Bronchial epithelial cell (primary cell): ENCODE data around the gene NUCKS1. TPM values are rescaled to one million over a fixed set of nuclear protein-coding genes. Genes with fewer than 3 reads are reported as not detected.

Experiments used
- DNase-seq: peaks from one replicate; pipeline ENCODE4 v3.0.0-alpha.2; 2010; ENCODE audit warnings: low read depth
- FAIRE-seq: peaks from 2 replicates; lab custom pipeline; 2011; peaks lifted over from hg19 to GRCh38; lab: Jason Lieb, UNC
- H3K27me3 ChIP-seq: 2 replicates; pipeline ENCODE4 v1.5.1; 2011; ENCODE audit warnings: low read length; ENCODE audit not compliant: control insufficient read depth, insufficient read depth
- H3K36me3 ChIP-seq: 2 replicates; pipeline ENCODE4 v1.5.1; 2011; ENCODE audit warnings: low read length; ENCODE audit not compliant: control insufficient read depth, insufficient read depth
- H3K4me3 ChIP-seq: 2 replicates; pipeline ENCODE4 v1.5.1; 2011; ENCODE audit warnings: mild to moderate bottlenecking, low read depth, low read length, control low read depth
- total RNA-seq: library from RNA; depleted of rRNA; stranded (reverse); fragments of >200 nt; gene quantifications from 2 replicates; pipeline ENCODE4 v1.2.1, GENCODE V29; 2014
- TF ChIP-seq, protein P1 (sequence below): IDR thresholded peaks from 2 replicates; pipeline ENCODE4 v1.5.1; 2011; ENCODE audit warnings: mild to moderate bottlenecking, moderate library complexity, low read length, control low read depth, inconsistent platforms; ENCODE audit not compliant: insufficient read depth, severe bottlenecking

Gene NUCKS1
- total RNA-seq, 1 donor from 2014 or later: 72.1 TPM

DNA sequence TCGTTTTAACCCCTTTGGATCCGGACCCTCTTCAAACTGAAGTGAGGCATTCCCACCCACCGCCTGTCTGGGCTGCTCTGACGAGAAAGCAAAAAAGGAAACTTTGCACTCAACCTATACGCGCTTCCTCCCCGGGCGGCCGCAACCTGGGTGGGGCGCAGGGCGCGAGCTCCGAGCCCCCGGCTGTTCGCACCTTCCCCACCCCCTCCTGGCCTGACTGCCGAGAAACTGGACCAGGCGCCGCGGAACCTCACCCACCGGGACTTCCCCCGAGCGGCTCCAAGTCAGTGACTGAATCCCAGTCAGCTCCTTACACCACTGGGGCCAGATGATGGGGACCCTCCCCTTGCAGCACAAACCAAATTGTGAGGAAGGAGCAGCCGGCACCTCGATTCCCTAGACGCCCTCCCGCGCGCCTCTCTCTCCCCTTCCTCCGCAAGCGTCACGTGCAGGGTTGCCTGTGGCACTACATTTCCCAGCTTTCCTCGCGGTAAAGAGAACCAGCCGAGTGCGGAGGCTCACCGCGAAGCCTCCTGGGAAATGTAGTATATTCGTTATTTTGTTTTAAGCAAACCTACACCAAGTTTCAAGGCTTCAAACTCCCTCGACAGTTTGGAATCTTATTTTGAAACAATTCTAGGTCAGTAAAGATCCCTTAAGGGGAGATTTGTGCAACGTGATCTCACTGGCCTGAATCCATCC is 25.2 kb upstream of the NUCKS1 start, which contains the start of gene RAB29:
TSS of gene RAB29 (minus strand) at position 468 of the 702 bp plus-strand sequence. CDS start 526 bp downstream, outside the sequence.
- H3K4me3 ChIP-seq: peak within 1 kb of the TSS; percentile 90
- no peaks in the 10 kb centered on the region for H3K27me3 ChIP-seq
- DNase-seq (peak; percentile 79), FAIRE-seq (no peak)
- H3K36me3 ChIP-seq: peaks cover 2% of the 10 kb centered on the region
- TF ChIP-seq, protein P1, sequence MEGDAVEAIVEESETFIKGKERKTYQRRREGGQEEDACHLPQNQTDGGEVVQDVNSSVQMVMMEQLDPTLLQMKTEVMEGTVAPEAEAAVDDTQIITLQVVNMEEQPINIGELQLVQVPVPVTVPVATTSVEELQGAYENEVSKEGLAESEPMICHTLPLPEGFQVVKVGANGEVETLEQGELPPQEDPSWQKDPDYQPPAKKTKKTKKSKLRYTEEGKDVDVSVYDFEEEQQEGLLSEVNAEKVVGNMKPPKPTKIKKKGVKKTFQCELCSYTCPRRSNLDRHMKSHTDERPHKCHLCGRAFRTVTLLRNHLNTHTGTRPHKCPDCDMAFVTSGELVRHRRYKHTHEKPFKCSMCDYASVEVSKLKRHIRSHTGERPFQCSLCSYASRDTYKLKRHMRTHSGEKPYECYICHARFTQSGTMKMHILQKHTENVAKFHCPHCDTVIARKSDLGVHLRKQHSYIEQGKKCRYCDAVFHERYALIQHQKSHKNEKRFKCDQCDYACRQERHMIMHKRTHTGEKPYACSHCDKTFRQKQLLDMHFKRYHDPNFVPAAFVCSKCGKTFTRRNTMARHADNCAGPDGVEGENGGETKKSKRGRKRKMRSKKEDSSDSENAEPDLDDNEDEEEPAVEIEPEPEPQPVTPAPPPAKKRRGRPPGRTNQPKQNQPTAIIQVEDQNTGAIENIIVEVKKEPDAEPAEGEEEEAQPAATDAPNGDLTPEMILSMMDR: no peak

DNA sequence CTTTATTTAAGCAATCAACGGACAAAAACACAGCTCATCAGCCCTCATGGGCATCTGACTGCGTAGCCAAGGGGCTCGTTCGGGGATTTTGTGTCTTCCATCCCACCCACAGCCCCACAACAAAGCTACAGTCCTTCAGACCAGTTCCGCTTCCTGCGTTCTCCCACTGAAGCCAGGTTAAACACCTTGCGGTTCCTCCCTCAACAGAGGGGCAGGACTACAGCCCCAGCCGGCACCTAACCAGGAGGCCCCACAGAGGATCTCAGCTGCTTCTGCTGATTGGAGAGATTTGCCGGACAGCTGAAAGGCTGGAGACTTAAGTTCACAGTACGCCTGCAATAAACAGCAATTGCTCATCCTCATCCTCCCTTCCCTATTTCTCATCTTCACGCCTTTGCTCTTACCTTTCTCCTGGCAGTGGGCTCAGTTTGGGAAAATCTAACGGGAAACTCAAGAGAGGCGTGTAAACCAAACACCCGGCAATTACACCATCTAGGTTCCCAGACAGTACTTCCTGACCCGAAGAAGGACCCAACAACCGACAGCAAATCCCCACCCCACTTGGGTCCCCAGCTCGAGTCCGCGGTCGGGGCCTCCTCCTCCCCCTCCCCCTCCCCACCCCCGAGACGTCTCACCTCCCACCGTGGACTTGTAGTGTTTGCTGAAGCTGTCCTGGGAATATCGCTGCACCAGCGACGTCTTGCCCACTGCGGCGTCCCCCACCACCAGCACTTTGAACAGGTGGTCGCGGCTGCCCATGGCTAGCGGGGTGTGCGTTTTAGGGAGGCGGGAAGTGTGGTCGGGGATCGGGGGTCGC is 24.4 kb upstream of the NUCKS1 start:
- Histone ChIP-seq H3K36me3 (peaks cover 2% of the 10 kb centered on the region), H3K4me3 (peak overlapping the region; percentile 90), H3K27me3 (no peaks in the 10 kb centered on the region)
- DNase-seq (peak; percentile 16), FAIRE-seq (no peak)
- TF ChIP-seq, protein P1: no peak

DNA sequence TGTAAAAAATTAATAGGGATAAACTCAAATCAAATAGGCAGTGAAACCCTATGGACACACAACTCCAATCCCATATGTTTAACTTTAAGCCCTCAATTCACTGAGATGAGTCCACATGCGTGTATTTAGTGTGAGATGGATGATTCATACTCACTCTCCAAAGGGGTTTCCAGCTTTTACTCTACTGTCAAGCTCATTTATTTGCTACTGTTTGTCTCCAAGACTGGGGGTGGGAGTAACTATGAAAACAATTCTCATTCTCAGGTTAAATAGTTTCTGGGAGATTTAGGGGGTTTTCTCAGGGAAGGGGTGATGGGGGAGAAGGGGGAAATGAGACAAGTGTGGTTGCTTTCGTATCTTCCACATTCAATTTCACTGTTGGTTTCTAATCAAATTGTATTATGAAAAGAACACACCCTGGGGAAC is 22.6 kb upstream of the NUCKS1 start:
- Histone ChIP-seq H3K36me3 (peaks cover 2% of the 10 kb centered on the region), H3K27me3 (no peaks in the 10 kb centered on the region), H3K4me3 (no peak overlapping the region)
- DNase-seq (no peak), FAIRE-seq (no peak)
- TF ChIP-seq, protein P1: no peak

DNA sequence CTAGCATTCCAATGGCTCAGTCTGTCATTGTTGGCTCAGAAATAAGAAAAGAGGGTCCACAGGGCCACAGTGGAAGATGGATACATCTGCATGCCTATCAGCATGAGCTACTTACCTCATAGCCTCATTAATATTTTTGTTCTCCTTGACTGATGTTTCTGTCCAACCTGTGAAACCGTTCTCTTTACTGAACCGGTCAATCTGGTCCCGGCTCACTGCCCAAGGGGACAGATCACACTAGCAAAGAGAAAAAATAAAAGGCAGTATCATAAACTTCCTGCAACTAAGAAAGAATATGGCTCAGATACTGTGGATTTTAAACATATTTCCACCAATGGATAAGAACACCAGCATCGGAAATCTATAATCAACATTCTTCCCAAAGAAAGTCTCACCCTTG is 20.6 kb upstream of the NUCKS1 start:
- DNase-seq: no peak
- Histone ChIP-seq H3K36me3 (peaks cover 2% of the 10 kb centered on the region), H3K4me3 (no peak overlapping the region), H3K27me3 (no peaks in the 10 kb centered on the region)
- no peak for FAIRE-seq
- TF ChIP-seq, protein P1: no peak

DNA sequence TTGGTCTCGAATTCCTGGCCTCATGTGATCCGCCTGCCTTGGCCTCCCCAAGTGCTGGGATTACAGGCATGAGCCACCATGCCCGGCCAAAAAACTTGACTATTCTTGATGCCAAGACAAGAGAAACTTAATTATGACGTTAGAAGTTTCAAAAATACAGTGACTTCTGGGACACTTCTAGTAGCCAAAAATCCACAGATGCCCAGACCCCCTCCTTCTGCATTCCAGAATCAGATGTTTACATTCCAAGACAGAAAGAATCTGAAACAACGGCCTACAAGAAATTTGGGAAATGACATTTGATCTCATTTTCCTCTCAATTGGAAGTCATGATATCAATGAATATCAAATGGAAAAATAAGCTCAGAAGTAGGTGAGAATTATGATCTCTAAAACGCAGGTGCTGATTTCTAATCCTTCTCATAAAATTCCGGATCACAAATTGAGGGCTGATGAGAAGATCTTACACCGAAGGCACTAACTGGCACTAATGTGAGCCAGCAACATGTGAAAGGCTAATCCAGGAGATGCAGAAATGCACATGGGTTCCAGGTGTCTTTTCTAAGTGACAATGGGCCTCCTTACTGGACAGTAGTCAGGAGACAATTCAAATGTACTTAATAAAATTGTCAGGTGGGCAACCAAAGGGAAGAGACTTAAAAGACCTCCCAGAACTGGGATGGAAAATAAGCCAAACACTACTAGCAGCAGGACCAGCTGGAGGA is 19.8 kb upstream of the NUCKS1 start:
- DNase-seq: no peak
- peaks cover 2% of the 10 kb centered on the region for H3K36me3 ChIP-seq
- no peaks in the 10 kb centered on the region for H3K27me3 ChIP-seq
- TF ChIP-seq, protein P1: no peak
- no peak overlapping the region for H3K4me3 ChIP-seq
- no peak for FAIRE-seq
